Tongue (tissue), 2 donors: Measurements from ENCODE around the gene MYO1C. TPM values are rescaled to one million over a fixed set of nuclear protein-coding genes. Genes with fewer than 3 reads are reported as not detected.
"Not testable (repeated sequence)": the region's sequence is repeated elsewhere in the genome, so short reads cannot be mapped to it uniquely, and the experiment has no call there.

Source experiments
- DNase-seq: peaks from one replicate; pipeline ENCODE4 v3.0.0-alpha.2; 2015
- total RNA-seq: library from RNA; depleted of rRNA; stranded (reverse); fragments of >200 nt; gene quantifications from one replicate; pipeline ENCODE4 v1.2.3, GENCODE V29; 2014

MYO1C gene
- total RNA-seq, 1 donor from 2014 or later, result 120 TPM

DNA sequence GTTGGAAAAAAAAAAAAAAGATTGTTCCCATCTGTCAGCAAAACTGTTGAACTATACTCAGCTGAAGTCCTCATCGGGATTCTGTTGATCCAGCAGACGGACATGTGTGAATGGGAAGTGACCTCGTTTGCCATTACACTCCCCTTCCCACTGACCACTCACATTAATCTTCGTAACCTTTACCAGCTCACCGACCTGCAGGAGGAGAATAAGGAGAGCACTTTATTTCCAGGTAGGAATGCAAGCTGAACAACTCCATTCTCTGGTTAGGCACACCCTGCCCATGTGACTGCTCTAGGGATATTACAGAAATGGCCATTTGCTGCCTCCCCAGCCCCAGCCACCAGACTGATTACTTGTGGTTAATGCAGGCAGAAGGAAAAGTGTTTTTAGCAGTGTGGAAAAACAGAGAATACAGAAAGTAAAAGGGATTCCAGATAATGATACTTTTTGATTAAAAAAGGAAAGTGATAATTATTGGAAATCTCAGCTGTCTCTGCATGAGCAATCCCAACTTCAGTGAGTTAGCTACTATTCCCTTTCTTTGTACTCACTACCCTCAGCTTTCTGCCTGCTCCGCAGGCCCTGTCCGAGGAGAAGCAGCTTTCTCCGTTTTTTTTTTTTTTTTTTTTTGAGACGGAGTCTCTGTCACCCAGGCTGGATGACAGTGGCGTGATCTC lies 68.9 kb downstream of the MYO1C start:
- no peak for DNase-seq

- DNase-seq, result no peak
Measured at GRCh38 chr17:1422885-1423284, 69.6 kb downstream of the MYO1C start.

- no peak for DNase-seq
Measured at GRCh38 chr17:1421470-1421869, 71.0 kb downstream of the MYO1C start.

GRCh38 chr17:1420981-1421380 lies 71.5 kb downstream of the MYO1C start:
- DNase-seq, result no peak

DNA sequence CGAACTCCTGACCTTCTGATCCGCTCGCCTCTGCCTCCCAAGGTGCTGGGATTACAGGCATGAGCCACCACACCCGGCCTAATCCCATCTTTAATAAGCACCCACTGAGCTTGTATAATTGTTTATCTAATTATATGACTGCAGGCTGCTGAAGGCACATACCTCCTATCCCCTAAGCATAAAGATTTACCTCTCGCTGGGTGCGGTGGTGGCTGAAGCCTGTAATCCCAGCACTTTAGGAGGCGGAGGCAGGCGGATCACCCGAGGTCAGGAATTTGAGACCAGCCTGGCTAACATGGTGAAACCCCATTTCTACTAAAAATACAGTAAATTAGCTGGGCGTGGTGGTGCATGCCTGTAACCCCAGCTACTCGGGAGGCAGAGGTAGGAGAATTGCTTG lies 72.3 kb downstream of the MYO1C start:
- DNase-seq, result no peak

DNA sequence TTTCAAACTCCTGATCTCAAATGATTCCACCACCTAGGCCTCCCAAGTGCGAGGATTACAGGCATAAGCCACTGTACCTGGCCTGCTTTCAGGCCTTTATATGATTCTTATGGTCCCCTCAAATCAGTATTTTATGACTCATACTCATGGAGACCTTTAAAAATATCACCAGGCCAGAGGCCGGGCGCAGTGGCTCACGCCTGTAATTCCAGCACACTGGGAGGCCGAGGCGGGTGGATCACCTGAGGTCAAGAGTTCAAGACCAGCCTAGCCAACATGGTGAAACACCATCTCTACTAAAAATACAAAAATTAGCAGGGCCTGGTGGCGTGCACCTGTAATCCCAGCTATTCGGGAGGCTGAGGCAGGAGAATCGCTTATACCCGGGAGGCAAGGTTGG lies 74.0 kb downstream of the MYO1C start:
- DNase-seq, result not testable (repeated sequence)

DNA sequence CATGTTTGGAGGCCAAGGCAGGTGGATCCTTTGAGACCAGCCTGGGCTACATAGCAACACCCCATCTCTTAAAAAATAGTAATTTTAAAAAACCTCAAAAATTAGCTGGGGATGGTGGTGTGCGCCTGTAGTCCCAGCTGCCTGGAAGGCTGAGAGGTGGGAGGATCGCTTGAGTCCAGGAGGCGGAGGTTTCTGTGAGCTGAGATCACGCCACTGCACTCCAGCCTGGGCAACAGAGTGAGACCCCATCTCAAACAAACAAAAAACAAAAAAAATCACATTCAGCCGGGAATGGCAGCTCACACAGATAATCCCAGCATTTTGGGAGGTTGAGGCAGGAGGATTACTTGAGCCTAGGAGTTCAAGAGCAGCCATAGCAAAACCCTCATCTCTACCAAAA lies 76.1 kb downstream of the MYO1C start:
- no peak for DNase-seq

GRCh38 chr17:1414634-1415033 lies 77.9 kb downstream of the MYO1C start:
- DNase-seq, result no peak

Other genes with a start within 250 kb of the MYO1C start
- gene BHLHA9, start 222.2 kb downstream of the MYO1C start, total RNA-seq, result not detected
- not detected for gene TRARG1, start 213.0 kb downstream of the MYO1C start, total RNA-seq
- 755 TPM for gene YWHAE, start 92.5 kb downstream of the MYO1C start, total RNA-seq
- 75.4 TPM for gene CRK, start 36.5 kb downstream of the MYO1C start, total RNA-seq
- gene INPP5K, start 23.9 kb upstream of the MYO1C start, total RNA-seq, result 50.7 TPM
- 28.3 TPM for gene PITPNA, start 70.1 kb upstream of the MYO1C start, total RNA-seq
- gene SLC43A2, start 136.1 kb upstream of the MYO1C start, total RNA-seq, result 9.2 TPM
- gene SCARF1, start 153.0 kb upstream of the MYO1C start, total RNA-seq, result 17.1 TPM
- gene RILP, start 157.2 kb upstream of the MYO1C start, total RNA-seq, result 18.2 TPM
- 137 TPM for gene PRPF8, start 192.2 kb upstream of the MYO1C start, total RNA-seq
- 4.3 TPM for gene TLCD2, start 217.7 kb upstream of the MYO1C start, total RNA-seq
- gene WDR81, start 232.0 kb upstream of the MYO1C start, total RNA-seq, result 19.4 TPM